ENCODE results near the gene CRAMP1.
A peak's percentile ranks its signal among the peaks of the same experiment; 100 is the strongest.

CRAMP1 gene

GRCh38 chr16:1678500-1679098 lies 66.4 kb downstream of the CRAMP1 start (continued):
- TF ChIP-seq IKZF3 (tag by site-specific recombination; IDR thresholded peaks at IDR 0.05) = no peak
- TF ChIP-seq ZNF670 (tag by site-specific recombination; IDR thresholded peaks at IDR 0.05; ENCODE audit: low read depth) = no peak
- no peak for TF ChIP-seq ZNF501 (tag by site-specific recombination; IDR thresholded peaks at IDR 0.05)
- TF ChIP-seq ZNF146 (tag by site-specific recombination; IDR thresholded peaks at IDR 0.05) = no peak
- TF ChIP-seq ZNF391 (tag by site-specific recombination; IDR thresholded peaks at IDR 0.05; ENCODE audit: borderline replicate concordance, low read depth) = no peak
- no peak for TF ChIP-seq SETDB1 (IDR thresholded peaks at IDR 0.05; ENCODE audit: insufficient read length, low read length)
- no peak for TF ChIP-seq SCRT2 (tag by site-specific recombination; IDR thresholded peaks at IDR 0.05)
- TF ChIP-seq ZNF561 (tag by site-specific recombination; IDR thresholded peaks at IDR 0.05; ENCODE audit: borderline replicate concordance) = no peak
- no peak for TF ChIP-seq ZNF488 (tag by site-specific recombination; IDR thresholded peaks at IDR 0.05)
- 0 out of 2 replicates have a peak, but pooled peaks have one; percentile 64 for TF ChIP-seq ZBTB7A (tag by site-specific recombination; IDR thresholded peaks at IDR 0.05; ENCODE audit: low read depth)
- no peak for TF ChIP-seq ZNF248 (tag by site-specific recombination; IDR thresholded peaks at IDR 0.05)
- TF ChIP-seq GLIS2 (tag by site-specific recombination; IDR thresholded peaks at IDR 0.05) = peak; percentile 98
- TF ChIP-seq ZNF701 (tag by site-specific recombination; IDR thresholded peaks at IDR 0.05) = no peak
- no peak for TF ChIP-seq ZNF791 (tag by site-specific recombination; IDR thresholded peaks at IDR 0.05)
- no peak for TF ChIP-seq ZNF830 (tag by site-specific recombination; IDR thresholded peaks at IDR 0.05; ENCODE audit: low read depth)
- TF ChIP-seq ZBTB21 (tag by site-specific recombination; IDR thresholded peaks at IDR 0.05) = no peak
- TF ChIP-seq PBX3 (CRISPR knock-in tag; IDR thresholded peaks at IDR 0.05) = no peak
- no peak for TF ChIP-seq ZNF529 (tag by site-specific recombination; IDR thresholded peaks at IDR 0.05; ENCODE audit: insufficient replicate concordance)
- TF ChIP-seq ZNF514 (tag by site-specific recombination; IDR thresholded peaks at IDR 0.05) = no peak
- no peak for TF ChIP-seq KLF17 (tag by site-specific recombination; IDR thresholded peaks at IDR 0.05)
- no peak for TF ChIP-seq ZNF354C (tag by site-specific recombination; IDR thresholded peaks at IDR 0.05; ENCODE audit: borderline replicate concordance, low read depth)
- no peak for TF ChIP-seq ZNF138 (tag by site-specific recombination; IDR thresholded peaks at IDR 0.05; ENCODE audit: borderline replicate concordance)
- TF ChIP-seq GLI4 (tag by site-specific recombination; IDR thresholded peaks at IDR 0.05) = 0 out of 2 replicates have a peak, but pooled peaks have one; percentile 28
- TF ChIP-seq SP2 (tag by site-specific recombination; IDR thresholded peaks at IDR 0.05) = peak; percentile 37
- no peak for TF ChIP-seq ZNF266 (tag by site-specific recombination; IDR thresholded peaks at IDR 0.05; ENCODE audit: low read depth)
- TF ChIP-seq ZSCAN5A (tag by site-specific recombination; IDR thresholded peaks at IDR 0.05) = no peak
- peak; percentile 80 for TF ChIP-seq KLF9 (tag by site-specific recombination; IDR thresholded peaks at IDR 0.05; ENCODE audit: low read depth)
- no peak for TF ChIP-seq BCL6B (tag by site-specific recombination; IDR thresholded peaks at IDR 0.05)
- TF ChIP-seq KLF8 (tag by site-specific recombination; IDR thresholded peaks at IDR 0.05) = 0 out of 2 replicates have a peak, but pooled peaks have one; percentile 8
- TF ChIP-seq ZNF843 (tag by site-specific recombination; IDR thresholded peaks at IDR 0.05) = peak; percentile 28; the same call in 1 of the 2 replicates
- TF ChIP-seq ZNF16 (tag by site-specific recombination; IDR thresholded peaks at IDR 0.05; ENCODE audit: low read depth) = no peak
- TF ChIP-seq ZNF76 (tag by site-specific recombination; IDR thresholded peaks at IDR 0.05; ENCODE audit: borderline replicate concordance, low read depth) = 0 out of 2 replicates have a peak, but pooled peaks have one; percentile 21
- no peak for TF ChIP-seq ZNF292 (tag by site-specific recombination; IDR thresholded peaks at IDR 0.05; ENCODE audit: borderline replicate concordance, low read depth)
- TF ChIP-seq TRIM28 (IDR thresholded peaks at IDR 0.05; ENCODE audit: borderline replicate concordance, low read length) = no peak
- no peak for TF ChIP-seq HOXC10 (CRISPR knock-in tag; IDR thresholded peaks at IDR 0.05)
- TF ChIP-seq ZNF214 (tag by site-specific recombination; IDR thresholded peaks at IDR 0.05; ENCODE audit: borderline replicate concordance) = no peak
- TF ChIP-seq GFI1B (tag by site-specific recombination; IDR thresholded peaks at IDR 0.05) = no peak
